ENCODE results near the gene PPIL1. TPM values are rescaled to one million over a fixed set of nuclear protein-coding genes. Genes with fewer than 3 reads are reported as not detected.

The PPIL1 gene
- total RNA-seq (2012; rRNA removed) = 50.5 and 58.4 TPM in 2 replicates
- polyA plus RNA-seq (2012; rRNA removed) = 25.9 and 28.4 TPM in 2 replicates
- 14.4 and 17.5 TPM in 2 replicates for polyA plus RNA-seq (2012; cell fraction: cytosol; rRNA removed)
- polyA plus RNA-seq (2012; cell fraction: nucleus; rRNA removed; ENCODE audit: low replicate concordance) = 2.7 and 7.9 TPM in 2 replicates
- Bru-seq, nascent RNA = percentile 60 among the genes with signal in this experiment
- BruChase-seq, experiment 1, labeled RNA remaining after a 6-hour chase = percentile 60 among the genes with signal in this experiment
- BruChase-seq, experiment 2, labeled RNA remaining after a 2-hour chase = percentile 53 among the genes with signal in this experiment
- long read RNA-seq, transcript PPIL1-201 (4 exons, 1,739 nt) = major isoform, 21 of 25 reads
- long read RNA-seq, partial matches to known transcripts = 0 of 25 reads
- long read RNA-seq, other reads (novel, unspliced or antisense) = 2 of 25 reads

DNA sequence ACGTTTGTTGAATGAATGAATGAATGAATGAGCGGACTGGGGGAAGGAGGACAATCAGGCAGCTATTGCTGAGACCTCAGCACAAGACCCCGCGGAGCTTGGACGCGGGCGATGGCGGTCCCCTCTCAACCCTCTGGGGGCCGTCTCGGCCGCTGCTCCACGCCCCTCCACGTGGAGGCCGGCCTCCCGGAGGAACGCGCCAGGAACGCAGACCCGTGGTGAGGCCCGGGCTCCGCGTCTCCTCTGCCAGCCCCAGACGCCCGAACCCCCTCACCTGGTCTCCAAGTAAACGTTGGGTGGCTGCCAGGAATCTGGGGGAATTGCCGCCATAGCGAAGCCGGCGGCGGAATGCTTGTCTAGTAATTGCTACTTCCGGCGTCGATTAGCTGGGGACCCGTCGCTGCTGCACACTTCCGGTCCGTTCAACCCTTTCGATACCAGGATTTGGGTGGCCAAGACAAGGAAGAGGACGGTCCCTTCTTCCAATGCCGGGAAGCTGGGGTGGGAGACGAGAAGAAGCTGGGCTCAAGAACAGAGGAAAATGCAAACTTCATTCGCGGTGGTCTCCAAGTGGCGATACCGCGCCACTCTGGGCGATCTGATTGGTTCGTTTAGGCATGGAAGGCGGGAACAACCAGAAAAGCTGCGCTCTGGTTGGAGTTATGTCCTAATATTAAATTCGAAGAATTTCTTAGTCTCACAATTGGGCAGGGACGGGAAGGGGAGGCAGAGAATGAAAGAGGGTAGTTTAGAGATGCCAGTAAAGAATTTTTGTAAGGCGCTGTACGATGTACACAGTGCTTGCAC lies at the start of gene PPIL1:
PPIL1 (minus strand) TSS at position 361 of the 807 bp plus-strand sequence; CDS start at position 330, 31 bp downstream.
- Histone ChIP-seq H3K4me3 (ENCODE audit: insufficient read depth, low read depth, low read length) (peak within 1 kb of the TSS; percentile 60), H3K23ac (ENCODE audit: low read depth, low read length) (peak within 1 kb of the TSS; percentile 98), H4K5ac (ENCODE audit: low read depth, low read length) (peak within 1 kb of the TSS; percentile 95), H3K4me2 (ENCODE audit: low read depth, low read length) (peak within 1 kb of the TSS; percentile 82), H3K79me1 (ENCODE audit: low read depth in 1 of 2, low read length in 2 of 2) (peaks cover 19 to 28% of the 10 kb centered on the region in 2 experiments), H2BK20ac (ENCODE audit: low read depth, low read length) (peak within 1 kb of the TSS; percentile 93), H3K14ac (replicated peaks; ENCODE audit: low read depth, low read length) (peak within 1 kb of the TSS; percentile 100), H2AK9ac (replicated peaks; ENCODE audit: low read depth, low read length, poor library complexity) (peak within 1 kb of the TSS; percentile 50), H3K9me1 (ENCODE audit: insufficient read depth, low read length) (0 out of 2 replicates have a peak, but pooled peaks cover 6% of the 10 kb centered on the region), H2BK120ac (ENCODE audit: low read depth, low read length) (peak within 1 kb of the TSS; percentile 98), H3K56ac (ENCODE audit: extremely low read depth, insufficient read depth, low read length) (peak within 1 kb of the TSS; percentile 99), H2BK5ac (ENCODE audit: low read depth, low read length, poor library complexity, severe bottlenecking) (peak within 1 kb of the TSS; percentile 86), H3K9ac (ENCODE audit: low read depth, low read length) (peak within 1 kb of the TSS; percentile 95), H3K27ac (ENCODE audit: insufficient read depth, low read length) (peak within 1 kb of the TSS; percentile 89), H3K18ac (ENCODE audit: low read depth, low read length) (peak within 1 kb of the TSS; percentile 91), H2BK15ac (ENCODE audit: low read depth, low read length) (peak within 1 kb of the TSS; percentile 98), H4K20me1 (ENCODE audit: insufficient read depth, low read length) (no peaks in the 10 kb centered on the region), H4K8ac (ENCODE audit: low read depth in 2 of 2, low read length in 2 of 2) (peak within 1 kb of the TSS; percentile 90 to 100), H3K4ac (ENCODE audit: low read depth, low read length) (peak within 1 kb of the TSS; percentile 100), H3K9me3 (ENCODE audit: control insufficient read depth, insufficient read depth, low read length) (no peaks in the 10 kb centered on the region), H3K27me3 (ENCODE audit: control insufficient read depth, insufficient read depth, low read length) (no peaks in the 10 kb centered on the region), H4K91ac (ENCODE audit: insufficient read depth, low read depth, low read length) (peak within 1 kb of the TSS; percentile 99), H3K4me1 (ENCODE audit: control insufficient read depth, insufficient read depth, low read length) (peaks cover 4% of the 10 kb centered on the region), H3K36me3 (ENCODE audit: control insufficient read depth, insufficient read depth, low read length) (no peaks in the 10 kb centered on the region), H2AFZ (replicated peaks; ENCODE audit: low read length, poor library complexity) (peak within 1 kb of the TSS; percentile 93), H2AK5ac (ENCODE audit: low read depth, low read length) (peak within 1 kb of the TSS; percentile 79)
- CTCF ChIA-PET = interaction anchor here (0.6 to 1.8 kb wide), 6 partner anchors 22 to 838 kb away, joined by 4 to 8 read pairs (median 4); no protein-coding TSS in a partner anchor
- POLR2A ChIA-PET (ENCODE audit: unreplicated experiment) = interaction anchor here (0.6 to 0.8 kb wide), 3 partner anchors 25 to 114 kb away, joined by 3 read pairs; no protein-coding TSS in a partner anchor
- in situ Hi-C loops (cut with MboI; ENCODE audit: low sequenced_read_pairs) = no loop called here
- dilution Hi-C loops (cut with HindIII; ENCODE audit: low sequenced_read_pairs, unreplicated experiment) = no loop called here
- intact Hi-C loops (cut with micrococcal nuclease) = loop anchor here (2.0 kb wide), 1 partner anchor 108 kb away; no protein-coding TSS in a partner anchor
- peak; percentile 34; the same call in 1 of the 2 replicates for TF ChIP-seq MAZ (IDR thresholded peaks at IDR 0.05; ENCODE audit: borderline replicate concordance, low read depth, low read length)
- no peak for TF ChIP-seq BHLHE40 (IDR thresholded peaks at IDR 0.05; ENCODE audit: low read depth, low read length)
- peak; percentile 53; the same call in 1 of the 2 replicates for TF ChIP-seq POLR2A (IDR thresholded peaks at IDR 0.05; ENCODE audit: low read depth, low read length)
- TF ChIP-seq MXI1 (IDR thresholded peaks at IDR 0.05; ENCODE audit: borderline replicate concordance, low read depth, low read length) = peak; percentile 96
- no TSS peak for BruUV-seq (replicated peaks)
- DNase-seq = peak; percentile 90
- peak; percentile 97 for ATAC-seq (ENCODE audit: low read depth)
- WGBS, 2 experiments (ENCODE audit: extremely low coverage in 2 of 2, insufficient read length in 1 of 2) = 1% methylated on average over 26 of the region's 54 CpGs; no CpG with 5 or more reads in 1 of the 2 experiments

Measured in IMR-90 (cell line).